Stomach (tissue), 9 donors: ENCODE data around the gene SCAMP1. TPM values are rescaled to one million over a fixed set of nuclear protein-coding genes. Genes with fewer than 3 reads are reported as not detected.

Source experiments
- DNase-seq, 2 donors: peaks; one replicate each; pipeline versions ENCODE4 v3.0.0 to v3.0.0-alpha.2; 2013 to 2019
- H3K27ac ChIP-seq, 5 donors: fragments of 200-600 bp in 4 of 5; sonication (generic) in 4 of 5; one replicate each; pipeline ENCODE4 v1.5.1; 2013 to 2019; ENCODE audit warnings: mild to moderate bottlenecking in 1 of 5, moderate library complexity in 1 of 5
- H3K27me3 ChIP-seq, 3 donors: fragments of 200-600 bp; sonication (generic); one replicate each; pipeline ENCODE4 v1.5.1; 2017 to 2019; ENCODE audit warnings: mixed run types in 1 of 3
- H3K36me3 ChIP-seq, 4 donors: fragments of 200-600 bp; sonication (generic); 1 replicate in 3 of 4; 2 replicates in 1 of 4; pipeline ENCODE4 v1.5.1; 2016 to 2019
- H3K4me1 ChIP-seq, 4 donors: fragments of 200-600 bp; sonication (generic); one replicate each; pipeline ENCODE4 v1.5.1; 2016 to 2019
- H3K4me3 ChIP-seq, 4 donors: fragments of 200-600 bp; sonication (generic) in 3 of 4; one replicate each; pipeline ENCODE4 v1.5.1; 2016 to 2019; ENCODE audit warnings: mild to moderate bottlenecking in 1 of 4
- H3K9me3 ChIP-seq, 4 donors: fragments of 200-600 bp; sonication (generic); one replicate each; pipeline ENCODE4 v1.5.1; 2016 to 2019
- EP300 ChIP-seq: sonication (generic); formaldehyde crosslinking; IDR thresholded peaks from one replicate; pipeline ENCODE4 v1.6.1; 2017; ENCODE audit warnings: antibody characterized with exemption
- POLR2A ChIP-seq, 4 donors: fragments of 450-650 bp; IDR thresholded peaks; one replicate each; pipeline ENCODE4 v1.6.1; 2016; ENCODE audit warnings: antibody characterized with exemption in 4 of 4, control low read depth in 2 of 4, mild to moderate bottlenecking in 1 of 4, moderate library complexity in 1 of 4
- POLR2AphosphoS5 ChIP-seq, 3 donors: sonication (generic); formaldehyde crosslinking; IDR thresholded peaks; one replicate each; pipeline ENCODE4 v1.6.1; 2016; ENCODE audit warnings: antibody characterized with exemption in 3 of 3
- WGBS, 5 donors: extraction: QIAGEN DNeasy Blood & Tissue Kit in 3 of 5; methylation state at CpG; one replicate each; pipeline versions ENCODE4 v1.1.5 to v1.1.7; 2013 to 2018; 5-methylcytosine and 5-hydroxymethylcytosine counted together
- intact Hi-C: fragments of 100-400 bp; cut with DNase I; formaldehyde crosslinking; loops from one replicate; pipeline ENCODE4 v1.15.1; 2023; ENCODE audit warnings: low total_unique reads
- polyA plus RNA-seq, 3 donors: library from polyadenylated mRNA; stranded (reverse); fragments of 200-250 nt; gene quantifications; one replicate each; pipeline ENCODE4 v1.2.3, GENCODE V29; 2013
- total RNA-seq, 5 donors: library from RNA; depleted of rRNA; stranded (reverse); fragments of >200 nt; gene quantifications; one replicate each; pipeline versions ENCODE4 v1.1.0 to v1.2.3, GENCODE V29; 2014 to 2016
- TF ChIP-seq, protein P1 (sequence below), 7 experiments: fragments of 450-650 bp in 4 of 7; fragments of 200-600 bp in 3 of 7; sonication (generic) in 3 of 7; IDR thresholded peaks; one replicate each; pipeline ENCODE4 v1.5.1; 2016 to 2019; ENCODE audit warnings: antibody characterized with exemption in 7 of 7, control low read depth in 2 of 7, mild to moderate bottlenecking in 1 of 7
- donor health status: healthy with polysubstance abuse.
- donor health status: Bipolar disorder and iron deficiency.
- donor health status: healthy.

SCAMP1 gene
- total and polyA plus RNA-seq, 8 donors, result 7.2 to 77.3 (median 14.7) TPM

DNA sequence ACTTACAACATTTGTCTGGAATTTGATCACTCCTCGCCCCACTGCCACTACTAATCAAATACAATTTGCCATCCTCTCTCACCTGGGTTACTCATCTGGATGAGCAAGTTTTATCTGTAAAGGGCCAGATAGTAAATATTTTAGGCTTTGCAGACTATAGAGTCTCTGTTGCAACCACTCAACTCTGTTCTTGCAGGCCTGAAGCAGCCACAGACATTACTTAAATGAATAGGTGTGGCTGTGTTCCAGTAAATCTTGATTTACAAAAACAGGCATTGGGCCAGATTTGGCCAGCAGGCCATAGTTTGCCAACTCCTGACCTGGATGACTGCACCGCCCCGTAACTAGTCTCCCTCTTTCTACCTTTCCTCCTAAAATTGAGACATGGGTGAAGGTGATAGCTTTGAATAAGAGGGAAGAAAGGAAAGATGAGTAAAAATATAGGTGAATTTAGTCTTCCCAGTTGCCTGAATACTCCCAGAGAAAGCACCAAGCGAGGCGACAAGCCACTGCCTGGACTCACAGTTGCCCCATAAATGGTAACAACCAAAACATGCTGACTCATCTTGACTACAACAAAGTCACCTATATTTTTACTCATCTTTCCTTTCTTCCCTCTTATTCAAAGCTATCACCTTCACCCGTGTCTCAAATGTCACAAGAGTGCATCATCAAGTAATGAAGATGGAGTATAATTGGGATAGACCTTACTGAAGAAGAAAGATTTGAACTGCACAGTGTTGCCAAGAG lies 32.5 kb upstream of the SCAMP1 start:
- Histone ChIP-seq H3K9me3 (no peaks in the 10 kb centered on the region), H3K4me3 (no peak overlapping the region), H3K4me1 (no peaks in the 10 kb centered on the region), H3K27ac (no peak overlapping the region), H3K36me3 (no peaks in the 10 kb centered on the region), H3K27me3 (no peaks in the 10 kb centered on the region)
- TF ChIP-seq POLR2AphosphoS5 (IDR thresholded peaks at IDR 0.05), result no peak
- WGBS, 5 donors, result 60 to 79% (median 69%) methylated on average over 6 of the region's 6 CpGs
- intact Hi-C loops, result no loop called here
- DNase-seq, result peak in 1 of 2 donors; percentile 67

DNA sequence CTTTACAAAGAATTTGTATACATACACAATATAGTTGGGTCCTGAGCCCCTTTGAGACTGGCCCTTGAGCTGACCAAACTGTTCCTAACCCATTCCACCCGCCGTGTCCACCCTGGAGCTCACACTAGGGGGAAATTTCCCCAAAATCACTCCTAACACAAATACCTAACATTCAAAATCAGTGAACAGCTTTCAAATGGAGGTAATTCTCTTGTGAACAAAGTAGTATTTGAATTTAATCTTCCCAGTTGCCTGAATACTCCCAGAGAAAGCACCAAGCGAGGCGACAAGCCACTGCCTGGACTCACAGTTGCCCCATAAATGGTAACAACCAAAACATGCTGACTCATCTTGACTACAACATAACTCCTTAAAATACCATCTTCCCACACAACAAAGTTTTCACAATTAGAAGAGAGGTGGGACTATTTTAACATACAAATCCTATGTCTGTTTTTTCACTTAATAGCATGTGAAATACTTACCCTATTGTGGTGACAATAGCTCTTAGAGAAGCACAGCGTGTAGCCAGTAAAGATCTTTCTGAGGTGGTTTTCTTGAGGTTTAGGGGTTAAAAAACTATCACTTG lies 31.7 kb upstream of the SCAMP1 start:
- no peaks in the 10 kb centered on the region for H3K36me3 ChIP-seq
- no peaks in the 10 kb centered on the region for H3K27me3 ChIP-seq
- no peak overlapping the region for H3K4me3 ChIP-seq
- no peaks in the 10 kb centered on the region for H3K9me3 ChIP-seq
- no peak for DNase-seq
- intact Hi-C loops, result no loop called here
- WGBS, 5 donors, result 80 to 90% (median 89%) methylated on average over 5 of the region's 5 CpGs
- H3K27ac ChIP-seq, result no peak overlapping the region
- no peak for TF ChIP-seq EP300
- TF ChIP-seq, protein P1, sequence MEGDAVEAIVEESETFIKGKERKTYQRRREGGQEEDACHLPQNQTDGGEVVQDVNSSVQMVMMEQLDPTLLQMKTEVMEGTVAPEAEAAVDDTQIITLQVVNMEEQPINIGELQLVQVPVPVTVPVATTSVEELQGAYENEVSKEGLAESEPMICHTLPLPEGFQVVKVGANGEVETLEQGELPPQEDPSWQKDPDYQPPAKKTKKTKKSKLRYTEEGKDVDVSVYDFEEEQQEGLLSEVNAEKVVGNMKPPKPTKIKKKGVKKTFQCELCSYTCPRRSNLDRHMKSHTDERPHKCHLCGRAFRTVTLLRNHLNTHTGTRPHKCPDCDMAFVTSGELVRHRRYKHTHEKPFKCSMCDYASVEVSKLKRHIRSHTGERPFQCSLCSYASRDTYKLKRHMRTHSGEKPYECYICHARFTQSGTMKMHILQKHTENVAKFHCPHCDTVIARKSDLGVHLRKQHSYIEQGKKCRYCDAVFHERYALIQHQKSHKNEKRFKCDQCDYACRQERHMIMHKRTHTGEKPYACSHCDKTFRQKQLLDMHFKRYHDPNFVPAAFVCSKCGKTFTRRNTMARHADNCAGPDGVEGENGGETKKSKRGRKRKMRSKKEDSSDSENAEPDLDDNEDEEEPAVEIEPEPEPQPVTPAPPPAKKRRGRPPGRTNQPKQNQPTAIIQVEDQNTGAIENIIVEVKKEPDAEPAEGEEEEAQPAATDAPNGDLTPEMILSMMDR (IDR thresholded peaks at IDR 0.05), result no peak
- no peaks in the 10 kb centered on the region for H3K4me1 ChIP-seq

DNA sequence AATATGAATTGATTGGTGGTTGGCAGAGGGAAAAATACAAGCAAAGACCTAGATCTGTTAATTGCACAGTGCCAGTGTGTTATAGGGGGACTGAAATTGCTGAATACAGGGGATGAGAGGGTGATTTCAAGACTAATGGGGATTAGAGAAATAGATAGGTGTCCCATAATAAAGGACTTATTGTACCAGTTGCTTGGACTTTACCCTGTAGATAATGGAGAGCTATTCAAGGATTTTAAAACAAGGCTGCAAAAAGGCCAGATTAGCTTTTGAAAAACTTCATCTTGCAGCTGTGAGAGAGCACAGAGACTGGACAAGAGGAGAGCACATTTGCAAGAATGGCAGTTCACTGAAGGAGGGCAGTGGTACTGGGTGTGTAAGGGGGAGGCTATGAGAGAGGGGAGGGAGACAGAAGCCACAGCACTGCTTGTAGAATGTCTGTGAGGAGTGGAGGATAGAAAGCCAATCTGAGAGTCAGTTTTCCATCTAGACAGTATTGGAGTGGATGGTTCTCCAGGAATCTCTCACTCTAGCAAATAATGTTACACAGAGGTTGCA lies 28.8 kb upstream of the SCAMP1 start:
- intact Hi-C loops, result no loop called here
- peak in 1 of 2 donors; percentile 7 for DNase-seq
- TF ChIP-seq POLR2AphosphoS5 (IDR thresholded peaks at IDR 0.05) (no peak), POLR2A (IDR thresholded peaks at IDR 0.05) (no peak), EP300 (no peak)
- TF ChIP-seq, protein P1 (IDR thresholded peaks at IDR 0.05), result no peak

DNA sequence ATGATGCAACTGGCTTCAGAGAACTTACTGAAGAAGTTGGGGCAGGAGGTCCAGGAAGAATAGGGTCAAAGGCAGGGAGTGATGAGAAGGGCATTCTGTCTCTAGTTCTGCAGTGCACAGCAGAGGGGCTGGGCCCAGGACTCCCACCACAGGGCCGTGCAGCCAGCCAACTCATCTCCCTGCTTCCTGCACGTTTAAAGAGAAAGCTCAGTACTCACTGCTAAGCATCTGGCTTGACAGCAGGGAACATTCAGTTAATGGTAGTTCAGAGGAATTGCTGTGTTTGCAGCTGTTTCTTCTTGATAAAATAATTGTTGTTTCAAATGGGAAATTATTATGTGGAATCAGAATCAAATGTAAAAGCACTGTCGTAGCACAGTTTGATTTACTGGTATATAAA lies 25.6 kb upstream of the SCAMP1 start:
- DNase-seq, result no peak
- Histone ChIP-seq H3K9me3 (peaks cover 0 to 18% (median 13%) of the 10 kb centered on the region in 4 donors), H3K27me3 (no peaks in the 10 kb centered on the region), H3K36me3 (no peaks in the 10 kb centered on the region), H3K27ac (no peak overlapping the region), H3K4me3 (no peak overlapping the region), H3K4me1 (no peaks in the 10 kb centered on the region)
- intact Hi-C loops, result no loop called here
- 52 to 69% (median 65%) methylated on average over 3 of the region's 3 CpGs for WGBS, 5 donors
- TF ChIP-seq POLR2AphosphoS5 (IDR thresholded peaks at IDR 0.05) (no peak), POLR2A (IDR thresholded peaks at IDR 0.05) (no peak), EP300 (no peak)
- TF ChIP-seq, protein P1 (IDR thresholded peaks at IDR 0.05), result no peak

More for the DNA sequence above, 28.8 kb upstream of the SCAMP1 start:
- H3K27ac ChIP-seq, result no peak overlapping the region
- no peak overlapping the region for H3K4me3 ChIP-seq
- no peaks in the 10 kb centered on the region for H3K27me3 ChIP-seq
- H3K9me3 ChIP-seq, result no peaks in the 10 kb centered on the region
- H3K36me3 ChIP-seq, result no peaks in the 10 kb centered on the region
- no peaks in the 10 kb centered on the region for H3K4me1 ChIP-seq

DNA sequence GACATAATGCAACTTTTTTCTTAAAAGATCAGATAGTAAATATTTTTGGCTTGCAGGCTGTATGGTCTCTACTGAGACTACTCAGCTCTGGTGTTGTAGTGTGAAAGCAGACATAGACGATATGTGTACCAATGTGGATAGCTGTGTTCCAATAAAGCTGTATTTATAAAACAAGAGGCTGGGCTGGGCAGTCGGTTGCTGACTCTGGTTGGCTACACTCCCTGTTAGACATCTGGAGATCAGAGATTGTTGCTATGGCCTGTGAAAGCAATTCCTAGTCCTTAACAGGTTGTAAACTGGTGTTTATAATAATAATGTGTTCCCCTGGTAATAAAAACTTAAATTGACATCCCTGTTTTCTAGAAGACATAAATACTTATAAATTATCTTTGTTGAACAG lies 24.4 kb upstream of the SCAMP1 start:
- intact Hi-C loops, result no loop called here
- Histone ChIP-seq H3K4me3 (no peak overlapping the region), H3K36me3 (no peaks in the 10 kb centered on the region), H3K27ac (no peak overlapping the region), H3K27me3 (no peaks in the 10 kb centered on the region), H3K9me3 (peaks cover 0 to 18% (median 13%) of the 10 kb centered on the region in 4 donors), H3K4me1 (no peaks in the 10 kb centered on the region)
- DNase-seq, result no peak
- WGBS, 5 donors, result 61 to 74% (median 73%) methylated on average over 2 of the region's 2 CpGs
- TF ChIP-seq, protein P1 (IDR thresholded peaks at IDR 0.05), result no peak
- no peak for TF ChIP-seq POLR2A (IDR thresholded peaks at IDR 0.05)
- no peak for TF ChIP-seq POLR2AphosphoS5 (IDR thresholded peaks at IDR 0.05)
- no peak for TF ChIP-seq EP300
